Measurements from ENCODE around the gene SUSD2.

The SUSD2 gene

DNA sequence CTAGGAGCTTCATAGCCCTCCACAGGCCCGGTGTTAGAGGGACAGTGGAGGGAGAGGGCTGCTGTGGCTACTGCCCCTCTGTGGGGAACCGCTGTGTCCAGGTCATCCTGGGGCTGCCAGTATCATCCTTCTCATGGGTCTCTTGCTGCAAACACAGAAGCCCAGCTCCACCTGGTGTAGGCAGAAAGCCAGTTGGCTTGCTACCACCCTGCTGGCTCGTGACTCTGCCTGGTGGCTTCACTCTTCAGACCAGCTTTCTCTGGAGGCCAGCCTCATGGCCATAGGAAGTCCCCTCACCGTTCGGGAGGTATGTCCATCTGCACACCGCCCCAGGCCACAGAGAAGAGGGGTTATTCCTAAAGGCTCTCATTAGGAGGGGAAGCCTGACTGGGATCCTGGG lies 19.4 kb upstream of the SUSD2 start:
- ChIA-PET CTCF (no interaction called here), POLR2A (no interaction called here)
- DNase-seq (ENCODE audit: extremely low spot score): no peak
- TF ChIP-seq LEF1 (IDR thresholded peaks at IDR 0.05; ENCODE audit: borderline replicate concordance) (no peak), SUZ12 (IDR thresholded peaks at IDR 0.05) (no peak), L3MBTL2 (conservative IDR thresholded peaks at IDR 0.05) (no peak), NFRKB (IDR thresholded peaks at IDR 0.05) (no peak), BHLHE40 (IDR thresholded peaks at IDR 0.05; ENCODE audit: borderline replicate concordance) (no peak), ELF4 (IDR thresholded peaks at IDR 0.05) (no peak), CTBP1 (IDR thresholded peaks at IDR 0.05; ENCODE audit: borderline replicate concordance) (no peak), FOXK2 (IDR thresholded peaks at IDR 0.05) (no peak), ZNF384 (IDR thresholded peaks at IDR 0.05) (no peak), HDGF (IDR thresholded peaks at IDR 0.05; ENCODE audit: borderline replicate concordance) (no peak), FOXM1 (IDR thresholded peaks at IDR 0.05; ENCODE audit: borderline replicate concordance) (no peak), FOXA1 (IDR thresholded peaks at IDR 0.05) (no peak), TARDBP (IDR thresholded peaks at IDR 0.05) (no peak), SP1 (IDR thresholded peaks at IDR 0.05) (no peak), ARNT (IDR thresholded peaks at IDR 0.05) (no peak)
- TF ChIP-seq, protein P1, sequence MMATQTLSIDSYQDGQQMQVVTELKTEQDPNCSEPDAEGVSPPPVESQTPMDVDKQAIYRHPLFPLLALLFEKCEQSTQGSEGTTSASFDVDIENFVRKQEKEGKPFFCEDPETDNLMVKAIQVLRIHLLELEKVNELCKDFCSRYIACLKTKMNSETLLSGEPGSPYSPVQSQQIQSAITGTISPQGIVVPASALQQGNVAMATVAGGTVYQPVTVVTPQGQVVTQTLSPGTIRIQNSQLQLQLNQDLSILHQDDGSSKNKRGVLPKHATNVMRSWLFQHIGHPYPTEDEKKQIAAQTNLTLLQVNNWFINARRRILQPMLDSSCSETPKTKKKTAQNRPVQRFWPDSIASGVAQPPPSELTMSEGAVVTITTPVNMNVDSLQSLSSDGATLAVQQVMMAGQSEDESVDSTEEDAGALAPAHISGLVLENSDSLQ (IDR thresholded peaks at IDR 0.05): no peak

DNA sequence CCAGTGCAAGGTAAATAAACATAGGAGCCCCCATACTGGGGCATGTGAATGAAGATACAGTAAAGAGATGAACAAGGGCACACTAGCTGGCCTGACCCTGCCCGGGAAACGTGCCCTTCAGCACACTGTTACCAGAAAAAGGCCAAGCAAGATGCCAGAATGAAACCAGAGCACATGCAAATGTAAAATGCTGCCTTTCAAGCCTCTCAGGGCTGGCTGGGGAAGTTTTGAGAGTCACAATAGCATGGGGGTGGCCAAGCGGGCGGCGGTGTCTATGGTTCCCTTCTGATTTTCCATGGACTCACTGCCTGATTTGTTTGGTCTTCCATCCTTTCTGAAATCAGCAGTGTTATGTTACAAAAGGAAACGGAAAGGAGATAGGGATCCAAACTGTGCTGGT lies 18.9 kb upstream of the SUSD2 start:
- TF ChIP-seq HDGF (IDR thresholded peaks at IDR 0.05; ENCODE audit: borderline replicate concordance) (no peak), SUZ12 (IDR thresholded peaks at IDR 0.05) (no peak), L3MBTL2 (conservative IDR thresholded peaks at IDR 0.05) (no peak), ARNT (IDR thresholded peaks at IDR 0.05) (no peak), FOXA1 (IDR thresholded peaks at IDR 0.05) (no peak), FOXK2 (IDR thresholded peaks at IDR 0.05) (no peak), SP1 (IDR thresholded peaks at IDR 0.05) (no peak), NFRKB (IDR thresholded peaks at IDR 0.05) (no peak), TARDBP (IDR thresholded peaks at IDR 0.05) (no peak), LEF1 (IDR thresholded peaks at IDR 0.05; ENCODE audit: borderline replicate concordance) (no peak), FOXM1 (IDR thresholded peaks at IDR 0.05; ENCODE audit: borderline replicate concordance) (no peak), ELF4 (IDR thresholded peaks at IDR 0.05) (no peak)
- CTCF ChIA-PET: no interaction called here
- POLR2A ChIA-PET: no interaction called here
- no peak for DNase-seq (ENCODE audit: extremely low spot score)

DNA sequence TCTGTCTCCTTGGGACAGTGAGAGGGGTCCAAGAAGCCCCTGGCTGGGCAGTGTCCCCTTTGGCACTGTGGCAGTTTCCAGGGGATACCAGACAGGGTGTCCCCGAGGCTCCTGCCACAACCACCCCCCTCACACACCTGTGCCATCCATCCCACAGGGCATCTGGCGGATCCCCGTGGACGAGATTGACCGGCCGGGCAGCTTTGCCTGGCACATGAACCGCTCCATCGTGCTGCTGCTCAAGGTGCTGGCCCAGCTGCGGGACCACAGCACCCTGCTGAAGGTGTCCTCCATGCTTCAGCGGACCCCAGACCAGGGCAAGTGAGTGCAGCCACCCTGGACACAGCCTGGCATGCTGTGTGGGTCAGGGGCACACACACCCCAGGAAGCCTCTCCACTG lies 17.0 kb upstream of the SUSD2 start:
- POLR2A ChIA-PET: interaction anchor here (1.1 kb wide), 1 partner anchor 8 kb away, joined by 4 read pairs; no protein-coding TSS in a partner anchor
- DNase-seq (ENCODE audit: extremely low spot score): no peak
- TF ChIP-seq SP1 (IDR thresholded peaks at IDR 0.05): no peak
- TF ChIP-seq ARNT (IDR thresholded peaks at IDR 0.05): no peak
- no peak for TF ChIP-seq SUZ12 (IDR thresholded peaks at IDR 0.05)
- TF ChIP-seq, protein P1 (IDR thresholded peaks at IDR 0.05): no peak
- no peak for TF ChIP-seq L3MBTL2 (conservative IDR thresholded peaks at IDR 0.05)
- TF ChIP-seq FOXM1 (IDR thresholded peaks at IDR 0.05; ENCODE audit: borderline replicate concordance): no peak
- TF ChIP-seq HDGF (IDR thresholded peaks at IDR 0.05; ENCODE audit: borderline replicate concordance): no peak
- no peak for TF ChIP-seq FOXA1 (IDR thresholded peaks at IDR 0.05)
- TF ChIP-seq FOXK2 (IDR thresholded peaks at IDR 0.05): no peak
- TF ChIP-seq TARDBP (IDR thresholded peaks at IDR 0.05): no peak
- TF ChIP-seq CTBP1 (IDR thresholded peaks at IDR 0.05; ENCODE audit: borderline replicate concordance): no peak
- TF ChIP-seq LEF1 (IDR thresholded peaks at IDR 0.05; ENCODE audit: borderline replicate concordance): no peak
- TF ChIP-seq ZNF384 (IDR thresholded peaks at IDR 0.05): no peak
- no peak for TF ChIP-seq ELF4 (IDR thresholded peaks at IDR 0.05)
- no peak for TF ChIP-seq NFRKB (IDR thresholded peaks at IDR 0.05)
- no peak for TF ChIP-seq BHLHE40 (IDR thresholded peaks at IDR 0.05; ENCODE audit: borderline replicate concordance)
- CTCF ChIA-PET: interaction anchor here (0.6 to 5.2 kb wide), 2 partner anchors 8 to 11 kb away, joined by 3 to 23 read pairs; no protein-coding TSS in a partner anchor

DNA sequence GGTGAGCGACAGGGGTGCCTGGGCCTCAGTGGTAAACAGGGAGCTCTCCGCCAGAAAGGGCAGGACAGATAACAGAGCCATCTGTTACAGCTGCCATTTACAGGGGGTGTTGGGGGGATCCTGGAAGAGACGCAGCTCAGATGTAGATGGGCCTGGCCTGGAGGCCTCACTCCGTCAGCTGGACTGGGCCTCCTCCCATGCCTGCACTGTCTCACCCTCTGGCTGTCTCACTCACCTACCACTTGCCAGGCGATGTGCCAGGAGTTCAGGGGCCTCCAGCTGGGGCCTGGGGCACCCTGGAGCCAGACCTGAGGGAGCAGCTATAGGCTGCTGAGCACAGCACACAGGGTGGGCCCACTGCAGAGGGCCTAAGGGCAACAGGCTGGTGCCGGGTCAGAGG lies 16.3 kb upstream of the SUSD2 start:
- no peak for DNase-seq (ENCODE audit: extremely low spot score)
- ChIA-PET POLR2A (interaction anchor here (1.1 kb wide), 1 partner anchor 9 kb away, joined by 4 read pairs; no protein-coding TSS in a partner anchor), CTCF (interaction anchor here (0.6 to 5.2 kb wide), 3 partner anchors 9 to 68 kb away, joined by 3 to 23 read pairs (median 3); no protein-coding TSS in a partner anchor)
- no peak for TF ChIP-seq BHLHE40 (IDR thresholded peaks at IDR 0.05; ENCODE audit: borderline replicate concordance)
- TF ChIP-seq, protein P1 (IDR thresholded peaks at IDR 0.05): no peak
- no peak for TF ChIP-seq HDGF (IDR thresholded peaks at IDR 0.05; ENCODE audit: borderline replicate concordance)
- no peak for TF ChIP-seq ZNF384 (IDR thresholded peaks at IDR 0.05)
- no peak for TF ChIP-seq FOXA1 (IDR thresholded peaks at IDR 0.05)
- TF ChIP-seq LEF1 (IDR thresholded peaks at IDR 0.05; ENCODE audit: borderline replicate concordance): no peak
- TF ChIP-seq NFRKB (IDR thresholded peaks at IDR 0.05): no peak
- no peak for TF ChIP-seq L3MBTL2 (conservative IDR thresholded peaks at IDR 0.05)
- TF ChIP-seq ARNT (IDR thresholded peaks at IDR 0.05): no peak
- TF ChIP-seq CTBP1 (IDR thresholded peaks at IDR 0.05; ENCODE audit: borderline replicate concordance): no peak
- no peak for TF ChIP-seq FOXK2 (IDR thresholded peaks at IDR 0.05)
- no peak for TF ChIP-seq FOXM1 (IDR thresholded peaks at IDR 0.05; ENCODE audit: borderline replicate concordance)
- no peak for TF ChIP-seq SP1 (IDR thresholded peaks at IDR 0.05)
- TF ChIP-seq TARDBP (IDR thresholded peaks at IDR 0.05): no peak
- no peak for TF ChIP-seq ELF4 (IDR thresholded peaks at IDR 0.05)
- TF ChIP-seq SUZ12 (IDR thresholded peaks at IDR 0.05): no peak

DNA sequence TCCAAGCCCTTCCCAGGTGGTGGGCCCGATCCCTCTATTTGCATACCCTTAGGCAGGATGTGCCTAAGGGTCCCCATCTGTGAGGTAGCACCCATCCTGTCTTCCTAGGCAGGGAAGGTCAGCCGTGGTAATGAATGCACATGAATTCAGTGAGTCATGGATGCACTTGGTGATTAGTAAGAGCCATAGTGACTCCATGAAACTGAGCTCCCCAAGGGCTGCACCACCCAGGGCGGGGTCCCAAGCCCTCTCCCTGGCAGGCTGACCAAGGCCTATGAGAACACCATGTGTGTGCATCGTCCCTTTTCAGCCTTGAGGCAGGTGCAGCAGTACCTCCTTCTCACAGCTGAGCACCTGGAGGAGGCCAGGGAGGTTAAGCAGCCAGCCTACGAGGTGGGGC lies 15.6 kb upstream of the SUSD2 start:
- ChIA-PET POLR2A (no interaction called here), CTCF (interaction anchor here (5.2 kb wide), 1 partner anchor 10 kb away, joined by 23 read pairs; no protein-coding TSS in a partner anchor)
- TF ChIP-seq ZNF384 (IDR thresholded peaks at IDR 0.05): no peak
- TF ChIP-seq L3MBTL2 (conservative IDR thresholded peaks at IDR 0.05): no peak
- no peak for TF ChIP-seq BHLHE40 (IDR thresholded peaks at IDR 0.05; ENCODE audit: borderline replicate concordance)
- TF ChIP-seq, protein P1 (IDR thresholded peaks at IDR 0.05): no peak
- TF ChIP-seq FOXA1 (IDR thresholded peaks at IDR 0.05): no peak
- no peak for TF ChIP-seq TARDBP (IDR thresholded peaks at IDR 0.05)
- no peak for TF ChIP-seq FOXM1 (IDR thresholded peaks at IDR 0.05; ENCODE audit: borderline replicate concordance)
- TF ChIP-seq LEF1 (IDR thresholded peaks at IDR 0.05; ENCODE audit: borderline replicate concordance): no peak
- TF ChIP-seq SUZ12 (IDR thresholded peaks at IDR 0.05): no peak
- TF ChIP-seq ARNT (IDR thresholded peaks at IDR 0.05): no peak
- DNase-seq (ENCODE audit: extremely low spot score): no peak
